Measurements from ENCODE around the gene NHLRC3.

DNA sequence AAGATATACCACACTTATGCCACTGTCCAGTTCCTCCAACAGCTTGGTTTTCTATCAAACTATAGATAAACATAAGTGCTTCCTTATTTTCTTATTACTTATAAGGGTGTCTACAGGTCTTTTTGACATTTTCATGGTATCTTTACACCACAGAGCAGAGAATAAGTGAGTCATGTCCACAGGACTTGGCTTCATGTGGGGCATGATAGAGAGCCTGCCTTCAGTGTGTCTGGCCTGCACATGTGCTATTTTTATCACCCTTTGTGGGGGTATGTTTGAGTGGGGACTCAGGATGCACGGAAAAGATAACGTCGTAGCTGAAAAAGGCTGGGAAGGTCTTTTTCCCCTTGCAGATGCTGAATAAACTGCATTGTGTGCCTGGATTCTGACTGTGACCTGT lies 39.5 kb upstream of the NHLRC3 start:
- TF ChIP-seq, protein P1, sequence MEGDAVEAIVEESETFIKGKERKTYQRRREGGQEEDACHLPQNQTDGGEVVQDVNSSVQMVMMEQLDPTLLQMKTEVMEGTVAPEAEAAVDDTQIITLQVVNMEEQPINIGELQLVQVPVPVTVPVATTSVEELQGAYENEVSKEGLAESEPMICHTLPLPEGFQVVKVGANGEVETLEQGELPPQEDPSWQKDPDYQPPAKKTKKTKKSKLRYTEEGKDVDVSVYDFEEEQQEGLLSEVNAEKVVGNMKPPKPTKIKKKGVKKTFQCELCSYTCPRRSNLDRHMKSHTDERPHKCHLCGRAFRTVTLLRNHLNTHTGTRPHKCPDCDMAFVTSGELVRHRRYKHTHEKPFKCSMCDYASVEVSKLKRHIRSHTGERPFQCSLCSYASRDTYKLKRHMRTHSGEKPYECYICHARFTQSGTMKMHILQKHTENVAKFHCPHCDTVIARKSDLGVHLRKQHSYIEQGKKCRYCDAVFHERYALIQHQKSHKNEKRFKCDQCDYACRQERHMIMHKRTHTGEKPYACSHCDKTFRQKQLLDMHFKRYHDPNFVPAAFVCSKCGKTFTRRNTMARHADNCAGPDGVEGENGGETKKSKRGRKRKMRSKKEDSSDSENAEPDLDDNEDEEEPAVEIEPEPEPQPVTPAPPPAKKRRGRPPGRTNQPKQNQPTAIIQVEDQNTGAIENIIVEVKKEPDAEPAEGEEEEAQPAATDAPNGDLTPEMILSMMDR (IDR thresholded peaks at IDR 0.05), result no peak
- no peak for TF ChIP-seq POLR2A (IDR thresholded peaks at IDR 0.05; ENCODE audit: low read length)
- no peak for TF ChIP-seq EHMT2 (IDR thresholded peaks at IDR 0.05; ENCODE audit: low read depth)
- TF ChIP-seq, protein P2, sequence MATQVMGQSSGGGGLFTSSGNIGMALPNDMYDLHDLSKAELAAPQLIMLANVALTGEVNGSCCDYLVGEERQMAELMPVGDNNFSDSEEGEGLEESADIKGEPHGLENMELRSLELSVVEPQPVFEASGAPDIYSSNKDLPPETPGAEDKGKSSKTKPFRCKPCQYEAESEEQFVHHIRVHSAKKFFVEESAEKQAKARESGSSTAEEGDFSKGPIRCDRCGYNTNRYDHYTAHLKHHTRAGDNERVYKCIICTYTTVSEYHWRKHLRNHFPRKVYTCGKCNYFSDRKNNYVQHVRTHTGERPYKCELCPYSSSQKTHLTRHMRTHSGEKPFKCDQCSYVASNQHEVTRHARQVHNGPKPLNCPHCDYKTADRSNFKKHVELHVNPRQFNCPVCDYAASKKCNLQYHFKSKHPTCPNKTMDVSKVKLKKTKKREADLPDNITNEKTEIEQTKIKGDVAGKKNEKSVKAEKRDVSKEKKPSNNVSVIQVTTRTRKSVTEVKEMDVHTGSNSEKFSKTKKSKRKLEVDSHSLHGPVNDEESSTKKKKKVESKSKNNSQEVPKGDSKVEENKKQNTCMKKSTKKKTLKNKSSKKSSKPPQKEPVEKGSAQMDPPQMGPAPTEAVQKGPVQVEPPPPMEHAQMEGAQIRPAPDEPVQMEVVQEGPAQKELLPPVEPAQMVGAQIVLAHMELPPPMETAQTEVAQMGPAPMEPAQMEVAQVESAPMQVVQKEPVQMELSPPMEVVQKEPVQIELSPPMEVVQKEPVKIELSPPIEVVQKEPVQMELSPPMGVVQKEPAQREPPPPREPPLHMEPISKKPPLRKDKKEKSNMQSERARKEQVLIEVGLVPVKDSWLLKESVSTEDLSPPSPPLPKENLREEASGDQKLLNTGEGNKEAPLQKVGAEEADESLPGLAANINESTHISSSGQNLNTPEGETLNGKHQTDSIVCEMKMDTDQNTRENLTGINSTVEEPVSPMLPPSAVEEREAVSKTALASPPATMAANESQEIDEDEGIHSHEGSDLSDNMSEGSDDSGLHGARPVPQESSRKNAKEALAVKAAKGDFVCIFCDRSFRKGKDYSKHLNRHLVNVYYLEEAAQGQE (IDR thresholded peaks at IDR 0.05), result no peak
- no peak for TF ChIP-seq NR3C1 (IDR thresholded peaks at IDR 0.05)

All from A549 (cell line).